IMR-90 (cell line): ENCODE measurements around the gene WWC1. TPM values are rescaled to one million over a fixed set of nuclear protein-coding genes. Genes with fewer than 3 reads are reported as not detected.

Source experiments
- ATAC-seq: fragments of 200-7000 bp; cut with Tn5 transposase; 2 replicates; pipeline ENCODE4 v1.9.1; 2020; ENCODE audit warnings: low read depth, mild to moderate bottlenecking, moderate library complexity
- BruUV-seq: library from RNA; stranded (reverse); fragments of 400-500 nt; replicated peaks from 2 replicates; lab custom pipeline; 2021; lab: Mats Ljungman, UMichigan
- CTCF ChIA-PET: fragments of 300-600 bp; formaldehyde crosslinking; extraction: SDS; loops from one replicate; lab custom pipeline; 2021; ENCODE audit warnings: antibody characterized with exemption; lab: Yijun Ruan, JAX
- POLR2A ChIA-PET: fragments of 300-600 bp; sonication (Branson Sonifier 250); formaldehyde crosslinking; loops from one replicate; lab custom pipeline; 2022; ENCODE audit warnings: antibody characterized with exemption; ENCODE audit not compliant: unreplicated experiment; lab: Charles Lee
- DNase-seq: peaks from one replicate; pipeline ENCODE4 v3.0.0; 2013
- H2AFZ ChIP-seq: replicated peaks from 2 replicates; pipeline ENCODE3; 2013; ENCODE audit warnings: low read length, mild to moderate bottlenecking; ENCODE audit not compliant: poor library complexity
- H2AK5ac ChIP-seq: 2 replicates; pipeline ENCODE4 v1.6.1; 2013; ENCODE audit warnings: low read depth, low read length, inconsistent platforms
- H2AK9ac ChIP-seq: replicated peaks from 2 replicates; pipeline ENCODE3; 2013; ENCODE audit warnings: mild to moderate bottlenecking, low read depth, low read length, moderate library complexity; ENCODE audit not compliant: poor library complexity
- H2BK120ac ChIP-seq: 2 replicates; pipeline ENCODE4 v1.6.1; 2013; ENCODE audit warnings: low read depth, low read length, inconsistent platforms
- H2BK15ac ChIP-seq: 3 replicates; pipeline ENCODE4 v1.6.1; 2013; ENCODE audit warnings: low read depth, low read length, inconsistent platforms
- H2BK20ac ChIP-seq: 2 replicates; pipeline ENCODE4 v1.6.1; 2013; ENCODE audit warnings: low read depth, mild to moderate bottlenecking, inconsistent platforms, low read length, moderate library complexity
- H2BK5ac ChIP-seq: 2 replicates; pipeline ENCODE4 v1.6.1; 2013; ENCODE audit warnings: mild to moderate bottlenecking, low read depth, low read length, inconsistent platforms; ENCODE audit not compliant: poor library complexity, severe bottlenecking
- H3K14ac ChIP-seq: replicated peaks from 2 replicates; pipeline ENCODE4 v1.6.1; 2013; ENCODE audit warnings: low read depth, low read length, inconsistent platforms
- H3K18ac ChIP-seq: 2 replicates; pipeline ENCODE4 v1.6.1; 2013; ENCODE audit warnings: low read depth, low read length, control low read depth
- H3K23ac ChIP-seq: 2 replicates; pipeline ENCODE4 v1.6.1; 2013; ENCODE audit warnings: low read depth, low read length, inconsistent platforms
- H3K27ac ChIP-seq: 2 replicates; pipeline ENCODE4 v1.5.1; 2013; ENCODE audit warnings: mild to moderate bottlenecking, control low read depth, low read length; ENCODE audit not compliant: insufficient read depth
- H3K27me3 ChIP-seq: 2 replicates; pipeline ENCODE4 v1.6.1; 2013; ENCODE audit warnings: low read length; ENCODE audit not compliant: control insufficient read depth, insufficient read depth
- H3K36me3 ChIP-seq: 2 replicates; pipeline ENCODE4 v1.6.1; 2013; ENCODE audit warnings: low read length, mixed read lengths; ENCODE audit not compliant: control insufficient read depth, insufficient read depth
- H3K4ac ChIP-seq: 2 replicates; pipeline ENCODE4 v1.6.1; 2013; ENCODE audit warnings: low read depth, low read length, inconsistent platforms
- H3K4me1 ChIP-seq: 2 replicates; pipeline ENCODE4 v1.6.1; 2013; ENCODE audit warnings: low read length, mixed read lengths; ENCODE audit not compliant: control insufficient read depth, insufficient read depth
- H3K4me2 ChIP-seq: 2 replicates; pipeline ENCODE4 v1.6.1; 2013; ENCODE audit warnings: low read depth, mild to moderate bottlenecking, control low read depth, low read length, moderate library complexity
- H3K4me3 ChIP-seq: 2 replicates; pipeline ENCODE4 v1.5.1; 2013; ENCODE audit warnings: low read depth, mild to moderate bottlenecking, control low read depth, low read length, moderate library complexity; ENCODE audit not compliant: insufficient read depth
- H3K56ac ChIP-seq: 2 replicates; pipeline ENCODE4 v1.6.1; 2013; ENCODE audit warnings: low read length, inconsistent platforms; ENCODE audit not compliant: insufficient read depth; ENCODE audit errors: extremely low read depth
- H3K79me1 ChIP-seq, 2 experiments: 2 replicates each; pipeline ENCODE4 v1.6.1; 2013; ENCODE audit warnings: low read length in 2 of 2, inconsistent platforms in 1 of 2, low read depth in 1 of 2
- H3K9ac ChIP-seq: 2 replicates; pipeline ENCODE4 v1.6.1; 2013; ENCODE audit warnings: low read depth, low read length, control low read depth
- H3K9me1 ChIP-seq: 2 replicates; pipeline ENCODE4 v1.6.1; 2013; ENCODE audit warnings: low read length, inconsistent platforms; ENCODE audit not compliant: insufficient read depth
- H3K9me3 ChIP-seq: 2 replicates; pipeline ENCODE4 v1.6.1; 2013; ENCODE audit warnings: low read length; ENCODE audit not compliant: control insufficient read depth, insufficient read depth
- H4K20me1 ChIP-seq: 2 replicates; pipeline ENCODE4 v1.6.1; 2013; ENCODE audit warnings: low read length, inconsistent platforms; ENCODE audit not compliant: insufficient read depth
- H4K5ac ChIP-seq: 2 replicates; pipeline ENCODE4 v1.6.1; 2013; ENCODE audit warnings: mild to moderate bottlenecking, low read depth, low read length, control low read depth
- H4K8ac ChIP-seq, 2 experiments: 2 replicates each; pipeline ENCODE4 v1.6.1; 2013; ENCODE audit warnings: low read depth in 2 of 2, low read length in 2 of 2, control low read depth in 1 of 2, inconsistent platforms in 1 of 2
- H4K91ac ChIP-seq: 2 replicates; pipeline ENCODE4 v1.6.1; 2013; ENCODE audit warnings: low read depth, low read length, inconsistent platforms; ENCODE audit not compliant: insufficient read depth
- BHLHE40 ChIP-seq: fragments of 150-350 bp; IDR thresholded peaks from 2 replicates; pipeline ENCODE4 v1.6.1; 2016; ENCODE audit warnings: mild to moderate bottlenecking, low read depth, low read length
- CHD1 ChIP-seq: IDR thresholded peaks from 2 replicates; pipeline ENCODE4 v1.6.1; 2012; ENCODE audit warnings: low read depth, low read length, improper control_type of control experiment
- ELK1 ChIP-seq: fragments of 150-350 bp; IDR thresholded peaks from 2 replicates; pipeline ENCODE4 v1.6.1; 2016; ENCODE audit warnings: low read depth, mild to moderate bottlenecking, low read length, moderate library complexity, borderline replicate concordance
- FOS ChIP-seq: fragments of 150-350 bp; IDR thresholded peaks from 2 replicates; pipeline ENCODE4 v1.6.1; 2016; ENCODE audit warnings: low read depth, low read length
- MAFK ChIP-seq: IDR thresholded peaks from 2 replicates; pipeline ENCODE4 v1.6.1; 2012; ENCODE audit warnings: low read depth, low read length, improper control_type of control experiment
- MAZ ChIP-seq: IDR thresholded peaks from 2 replicates; pipeline ENCODE4 v1.6.1; 2012; ENCODE audit warnings: low read depth, mild to moderate bottlenecking, low read length, improper control_type of control experiment, moderate library complexity, borderline replicate concordance
- NFE2L2 ChIP-seq: fragments of 150-350 bp; IDR thresholded peaks from 2 replicates; pipeline ENCODE4 v1.6.1; 2016; ENCODE audit warnings: low read depth, mild to moderate bottlenecking, low read length
- POLR2A ChIP-seq: IDR thresholded peaks from 2 replicates; pipeline ENCODE4 v1.6.1; 2012; ENCODE audit warnings: mild to moderate bottlenecking, low read depth, low read length
- RFX5 ChIP-seq: IDR thresholded peaks from 2 replicates; pipeline ENCODE4 v1.8.0; 2012; ENCODE audit warnings: low read depth, mild to moderate bottlenecking, low read length, moderate library complexity
- WGBS, 2 experiments: methylation state at CpG; one replicate each; pipeline versions ENCODE4 v1.1.5 to v1.1.7; 2013; ENCODE audit warnings: missing lambda C conversion rate in 2 of 2; ENCODE audit not compliant: insufficient read length in 1 of 2; ENCODE audit errors: extremely low coverage in 2 of 2; 5-methylcytosine and 5-hydroxymethylcytosine counted together
- dilution Hi-C: fragments of 300-500 bp; cut with HindIII; formaldehyde crosslinking; loops from one replicate; pipeline ENCODE4 v1.14.3; 2018; ENCODE audit warnings: low sequenced_read_pairs; ENCODE audit not compliant: unreplicated experiment
- in situ Hi-C: fragments of 300-500 bp; cut with MboI; formaldehyde crosslinking; loops from 3 replicates; pipeline ENCODE4 v1.14.3; 2019; ENCODE audit warnings: low sequenced_read_pairs, inconsistent platforms, mixed read lengths
- intact Hi-C: fragments of 100-400 bp; cut with micrococcal nuclease; formaldehyde crosslinking; loops from 2 replicates; pipeline ENCODE4 v1.10.0; 2022
- polyA plus RNA-seq, 3 experiments: library from polyadenylated mRNA; depleted of rRNA; stranded (reverse); fragments of >200 nt; gene quantifications; 2 replicates each; pipeline ENCODE4 v1.2.3, GENCODE V29; 2012; ENCODE audit warnings: low replicate concordance in 1 of 3
- total RNA-seq: library from RNA; depleted of rRNA; stranded (reverse); fragments of >200 nt; gene quantifications from 2 replicates; pipeline ENCODE4 v1.2.3, GENCODE V29; 2012
- TF ChIP-seq, protein P1 (sequence below): conservative IDR thresholded peaks from 2 replicates; pipeline ENCODE4 v1.5.1; 2012; ENCODE audit warnings: mild to moderate bottlenecking, low read depth, low read length, improper control_type of control experiment

The WWC1 gene
- total and polyA plus RNA-seq, 2 of the 4 experiments (the other 2 are of a cell fraction), result 9.1 to 10.3 TPM

DNA sequence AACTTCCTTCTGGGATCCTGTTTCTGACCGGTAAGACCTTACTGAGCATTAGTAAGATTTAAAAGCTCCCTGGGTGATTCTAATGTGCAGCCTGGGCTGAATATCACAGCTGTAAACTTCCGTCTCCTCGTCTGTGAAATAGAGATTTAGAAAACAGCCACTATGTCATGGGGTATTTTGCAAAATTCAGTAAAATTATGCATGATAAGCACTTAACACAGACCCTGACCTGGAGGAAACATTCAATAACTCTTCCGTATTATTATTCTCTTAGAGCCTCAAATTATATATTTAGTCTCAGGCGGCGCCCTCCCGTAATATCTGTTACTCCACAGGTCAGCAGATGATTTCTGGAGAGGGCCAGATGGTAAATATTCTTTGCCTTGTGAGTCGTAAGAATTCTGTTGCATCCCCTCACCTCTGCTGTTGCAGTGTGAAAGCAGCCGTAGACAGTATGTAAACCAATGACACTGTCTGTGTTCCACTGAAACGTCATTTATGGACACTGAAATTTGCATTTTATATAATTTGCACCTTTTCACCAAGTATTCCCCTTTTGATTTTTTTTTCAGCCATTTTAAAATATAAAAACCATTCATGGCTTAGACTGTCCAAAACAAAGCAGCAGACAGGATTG, 155.7 kb downstream of the WWC1 start:
- Histone ChIP-seq H2BK120ac (no peak overlapping the region), H4K20me1 (no peaks in the 10 kb centered on the region), H4K8ac (no peak overlapping the region), H2AFZ (no peak overlapping the region), H4K91ac (no peak overlapping the region), H3K18ac (no peak overlapping the region), H3K9ac (no peak overlapping the region), H4K5ac (no peak overlapping the region), H3K56ac (no peak overlapping the region), H2BK20ac (no peak overlapping the region), H3K27me3 (no peaks in the 10 kb centered on the region), H3K4ac (no peak overlapping the region), H2BK5ac (no peak overlapping the region), H2AK5ac (no peak overlapping the region), H3K14ac (no peak overlapping the region), H3K9me3 (no peaks in the 10 kb centered on the region), H3K23ac (no peak overlapping the region), H3K4me1 (peaks cover 2% of the 10 kb centered on the region; the same call in 1 of the 2 replicates), H3K4me2 (no peak overlapping the region), H2AK9ac (no peak overlapping the region), H3K4me3 (no peak overlapping the region), H3K36me3 (peaks cover 10% of the 10 kb centered on the region), H3K9me1 (no peaks in the 10 kb centered on the region), H2BK15ac (no peak overlapping the region), H3K27ac (no peak overlapping the region), H3K79me1 (no peaks in the 10 kb centered on the region)
- ChIA-PET POLR2A (no interaction called here), CTCF (no interaction called here)
- in situ Hi-C loops (loop anchor here (25.0 kb wide), 1 partner anchor 160 kb away; the partner anchor contains the start of gene WWC1), intact Hi-C loops (no loop called here), dilution Hi-C loops (no loop called here)
- TF ChIP-seq FOS, result no peak
- TF ChIP-seq ELK1, result no peak
- TF ChIP-seq RFX5, result no peak
- no peak for TF ChIP-seq POLR2A
- TF ChIP-seq, protein P1, sequence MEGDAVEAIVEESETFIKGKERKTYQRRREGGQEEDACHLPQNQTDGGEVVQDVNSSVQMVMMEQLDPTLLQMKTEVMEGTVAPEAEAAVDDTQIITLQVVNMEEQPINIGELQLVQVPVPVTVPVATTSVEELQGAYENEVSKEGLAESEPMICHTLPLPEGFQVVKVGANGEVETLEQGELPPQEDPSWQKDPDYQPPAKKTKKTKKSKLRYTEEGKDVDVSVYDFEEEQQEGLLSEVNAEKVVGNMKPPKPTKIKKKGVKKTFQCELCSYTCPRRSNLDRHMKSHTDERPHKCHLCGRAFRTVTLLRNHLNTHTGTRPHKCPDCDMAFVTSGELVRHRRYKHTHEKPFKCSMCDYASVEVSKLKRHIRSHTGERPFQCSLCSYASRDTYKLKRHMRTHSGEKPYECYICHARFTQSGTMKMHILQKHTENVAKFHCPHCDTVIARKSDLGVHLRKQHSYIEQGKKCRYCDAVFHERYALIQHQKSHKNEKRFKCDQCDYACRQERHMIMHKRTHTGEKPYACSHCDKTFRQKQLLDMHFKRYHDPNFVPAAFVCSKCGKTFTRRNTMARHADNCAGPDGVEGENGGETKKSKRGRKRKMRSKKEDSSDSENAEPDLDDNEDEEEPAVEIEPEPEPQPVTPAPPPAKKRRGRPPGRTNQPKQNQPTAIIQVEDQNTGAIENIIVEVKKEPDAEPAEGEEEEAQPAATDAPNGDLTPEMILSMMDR, result no peak
- TF ChIP-seq MAZ, result no peak
- TF ChIP-seq CHD1, result no peak
- no peak for TF ChIP-seq BHLHE40
- TF ChIP-seq MAFK, result no peak
- no peak for TF ChIP-seq NFE2L2
- DNase-seq (no peak), ATAC-seq (no peak)
- WGBS, 2 experiments, result no CpG with 5 or more reads among the region's 10 CpGs
- no TSS peak for BruUV-seq
